Prostate gland (tissue), 2 donors: ENCODE measurements around the gene CD180.

Experiments
- POLR2A ChIP-seq: fragments of 450-650 bp; IDR thresholded peaks from one replicate; pipeline ENCODE4 v1.6.1; 2016; ENCODE audit warnings: antibody characterized with exemption, mild to moderate bottlenecking
- POLR2AphosphoS5 ChIP-seq: sonication (generic); formaldehyde crosslinking; IDR thresholded peaks from one replicate; pipeline ENCODE4 v1.6.1; 2017; ENCODE audit warnings: antibody characterized with exemption
- TF ChIP-seq, protein P1 (sequence below), 4 experiments: fragments of 200-600 bp in 2 of 4; fragments of 450-650 bp in 2 of 4; sonication (generic) in 2 of 4; IDR thresholded peaks; 1 replicate in 3 of 4; 2 replicates in 1 of 4; pipeline ENCODE4 v1.5.1; 2016 to 2019; ENCODE audit warnings: antibody characterized with exemption in 4 of 4, mild to moderate bottlenecking in 2 of 4, moderate library complexity in 2 of 4

DNA sequence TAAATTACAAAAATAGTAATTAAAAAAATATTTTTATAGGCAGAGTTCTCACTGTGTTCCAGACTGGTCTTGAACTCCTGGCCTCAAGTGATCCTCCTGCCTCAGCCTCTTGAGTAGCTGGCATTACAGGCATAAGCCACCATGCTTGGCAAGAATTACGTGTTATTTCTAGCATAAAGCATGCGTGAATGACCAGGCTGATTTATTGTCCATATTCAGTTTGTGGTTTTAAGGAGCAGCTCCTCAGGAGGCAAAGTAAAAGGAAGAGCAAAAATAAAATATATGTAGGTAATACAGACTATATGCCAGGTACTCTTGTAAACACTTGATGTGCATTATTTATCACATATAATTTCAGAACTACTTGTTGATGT, 7.1 kb upstream of the CD180 start:
- TF ChIP-seq, protein P1, sequence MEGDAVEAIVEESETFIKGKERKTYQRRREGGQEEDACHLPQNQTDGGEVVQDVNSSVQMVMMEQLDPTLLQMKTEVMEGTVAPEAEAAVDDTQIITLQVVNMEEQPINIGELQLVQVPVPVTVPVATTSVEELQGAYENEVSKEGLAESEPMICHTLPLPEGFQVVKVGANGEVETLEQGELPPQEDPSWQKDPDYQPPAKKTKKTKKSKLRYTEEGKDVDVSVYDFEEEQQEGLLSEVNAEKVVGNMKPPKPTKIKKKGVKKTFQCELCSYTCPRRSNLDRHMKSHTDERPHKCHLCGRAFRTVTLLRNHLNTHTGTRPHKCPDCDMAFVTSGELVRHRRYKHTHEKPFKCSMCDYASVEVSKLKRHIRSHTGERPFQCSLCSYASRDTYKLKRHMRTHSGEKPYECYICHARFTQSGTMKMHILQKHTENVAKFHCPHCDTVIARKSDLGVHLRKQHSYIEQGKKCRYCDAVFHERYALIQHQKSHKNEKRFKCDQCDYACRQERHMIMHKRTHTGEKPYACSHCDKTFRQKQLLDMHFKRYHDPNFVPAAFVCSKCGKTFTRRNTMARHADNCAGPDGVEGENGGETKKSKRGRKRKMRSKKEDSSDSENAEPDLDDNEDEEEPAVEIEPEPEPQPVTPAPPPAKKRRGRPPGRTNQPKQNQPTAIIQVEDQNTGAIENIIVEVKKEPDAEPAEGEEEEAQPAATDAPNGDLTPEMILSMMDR (IDR thresholded peaks at IDR 0.05), result no peak
- TF ChIP-seq POLR2A (no peak), POLR2AphosphoS5 (no peak)
